GM12864 (cell line): ENCODE results near the gene KRT2.

Experiments used
- DNase-seq: peaks from one replicate; pipeline ENCODE4 v3.0.0-alpha.2; 2011; ENCODE audit warnings: low read depth
- H3K4me3 ChIP-seq: 2 replicates; pipeline ENCODE4 v1.5.1; 2011; ENCODE audit warnings: mild to moderate bottlenecking, low read depth, low read length, control low read depth
- CTCF ChIP-seq: IDR thresholded peaks from 2 replicates; pipeline ENCODE4 v1.5.1; 2011; ENCODE audit warnings: low read depth, mild to moderate bottlenecking, moderate library complexity, low read length, control low read depth, inconsistent platforms; ENCODE audit errors: missing control alignments

KRT2 gene

GRCh38 chr12:52627395-52628110 is 24.5 kb downstream of the KRT2 start:
- H3K4me3 ChIP-seq = no peak overlapping the region
- no peak for TF ChIP-seq CTCF
- no peak for DNase-seq

- no peak for TF ChIP-seq CTCF
- no peak for DNase-seq
Observed at GRCh38 chr12:52622349-52622748, 29.7 kb downstream of the KRT2 start.

GRCh38 chr12:52618866-52619265 is 33.1 kb downstream of the KRT2 start:
- no peak for DNase-seq
- no peak for TF ChIP-seq CTCF
- H3K4me3 ChIP-seq = no peak overlapping the region

More at GRCh38 chr12:52622349-52622748, 29.7 kb downstream of the KRT2 start:
- no peak overlapping the region for H3K4me3 ChIP-seq

GRCh38 chr12:52618216-52618615 is 33.8 kb downstream of the KRT2 start, which contains the start of gene KRT73:
Gene KRT73 (minus strand): TSS chr12:52618559. CDS start chr12:52618524, 35 bp downstream.
- H3K4me3 ChIP-seq = no peak within 1 kb of the TSS
- no peak for TF ChIP-seq CTCF
- DNase-seq = no peak

GRCh38 chr12:52617403-52617785 is 34.6 kb downstream of the KRT2 start:
- no peak for TF ChIP-seq CTCF
- no peak overlapping the region for H3K4me3 ChIP-seq
- DNase-seq = no peak

GRCh38 chr12:52616680-52617402 is 35.2 kb downstream of the KRT2 start:
- no peak for TF ChIP-seq CTCF
- DNase-seq = no peak
- H3K4me3 ChIP-seq = no peak overlapping the region

GRCh38 chr12:52615912-52616311 is 36.1 kb downstream of the KRT2 start:
- no peak overlapping the region for H3K4me3 ChIP-seq
- no peak for DNase-seq
- TF ChIP-seq CTCF = no peak
